Activated naive CD4-positive, alpha-beta T cell treated with anti-CD3 and anti-CD28 coated beads, Interleukin-2, amount 50 U/mL, for 24 hours (primary cell): ENCODE results near the gene AUTS2.

ENCODE experiments used
- H3K27ac Mint-ChIP-seq: one replicate; pipeline ENCODE4 v1.8.0; 2021; ENCODE audit warnings: mild to moderate bottlenecking, mixed read lengths
- H3K27me3 Mint-ChIP-seq: one replicate; pipeline ENCODE4 v1.8.0; 2021; ENCODE audit warnings: mixed read lengths
- H3K36me3 Mint-ChIP-seq: one replicate; pipeline ENCODE4 v1.8.0; 2021; ENCODE audit warnings: mixed read lengths
- H3K4me1 Mint-ChIP-seq: one replicate; pipeline ENCODE4 v1.8.0; 2021; ENCODE audit warnings: mixed read lengths
- H3K4me3 Mint-ChIP-seq: one replicate; pipeline ENCODE4 v1.8.0; 2021; ENCODE audit warnings: mild to moderate bottlenecking, mixed read lengths
- H3K9me3 Mint-ChIP-seq: one replicate; pipeline ENCODE4 v1.8.0; 2021; ENCODE audit warnings: mixed read lengths

AUTS2 gene

GRCh38 chr7:70314221-70314620 lies 715.9 kb downstream of the AUTS2 start:
- Mint-ChIP-seq H3K4me1 (no peaks in the 10 kb centered on the region), H3K36me3 (no peaks in the 10 kb centered on the region), H3K4me3 (no peak overlapping the region), H3K27me3 (no peaks in the 10 kb centered on the region), H3K9me3 (no peaks in the 10 kb centered on the region), H3K27ac (no peak overlapping the region)

GRCh38 chr7:70316745-70317144 lies 718.5 kb downstream of the AUTS2 start:
- no peaks in the 10 kb centered on the region for H3K27me3 Mint-ChIP-seq
- no peaks in the 10 kb centered on the region for H3K9me3 Mint-ChIP-seq
- no peaks in the 10 kb centered on the region for H3K4me1 Mint-ChIP-seq
- H3K36me3 Mint-ChIP-seq, result no peaks in the 10 kb centered on the region
- no peak overlapping the region for H3K4me3 Mint-ChIP-seq
- no peak overlapping the region for H3K27ac Mint-ChIP-seq

DNA sequence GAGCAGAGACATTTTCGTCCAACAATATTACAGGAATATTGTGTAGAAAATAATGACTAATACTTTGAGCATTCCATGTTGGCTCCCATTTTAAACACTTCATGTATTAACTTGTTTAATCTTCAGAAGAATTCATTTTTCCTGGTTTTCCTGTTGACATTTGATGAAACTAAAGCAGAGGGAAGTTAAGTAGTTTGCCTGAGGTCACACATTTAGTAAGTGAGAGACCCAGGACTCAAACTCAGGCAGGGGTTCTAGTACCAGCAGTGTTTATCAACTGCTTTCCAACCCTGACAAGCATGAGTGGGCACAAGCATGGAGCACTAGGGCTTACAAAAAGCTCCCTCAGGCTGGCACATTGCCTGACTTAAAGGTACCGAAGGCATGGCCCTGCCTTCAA lies 719.1 kb downstream of the AUTS2 start:
- H3K4me3 Mint-ChIP-seq, result no peak overlapping the region
- H3K27ac Mint-ChIP-seq, result no peak overlapping the region
- H3K4me1 Mint-ChIP-seq, result no peaks in the 10 kb centered on the region

GRCh38 chr7:70318511-70318910 lies 720.2 kb downstream of the AUTS2 start:
- Mint-ChIP-seq H3K4me1 (no peaks in the 10 kb centered on the region), H3K27ac (no peak overlapping the region), H3K9me3 (no peaks in the 10 kb centered on the region), H3K27me3 (no peaks in the 10 kb centered on the region), H3K4me3 (no peak overlapping the region), H3K36me3 (no peaks in the 10 kb centered on the region)

More for the DNA sequence above, 719.1 kb downstream of the AUTS2 start:
- Mint-ChIP-seq H3K9me3 (no peaks in the 10 kb centered on the region), H3K27me3 (no peaks in the 10 kb centered on the region), H3K36me3 (no peaks in the 10 kb centered on the region)

GRCh38 chr7:70319057-70319456 lies 720.8 kb downstream of the AUTS2 start:
- no peaks in the 10 kb centered on the region for H3K4me1 Mint-ChIP-seq
- H3K27ac Mint-ChIP-seq, result no peak overlapping the region
- H3K36me3 Mint-ChIP-seq, result no peaks in the 10 kb centered on the region
- no peak overlapping the region for H3K4me3 Mint-ChIP-seq
- H3K27me3 Mint-ChIP-seq, result no peaks in the 10 kb centered on the region
- no peaks in the 10 kb centered on the region for H3K9me3 Mint-ChIP-seq

- no peak overlapping the region for H3K27ac Mint-ChIP-seq
- H3K4me3 Mint-ChIP-seq, result no peak overlapping the region
- no peaks in the 10 kb centered on the region for H3K9me3 Mint-ChIP-seq
- H3K4me1 Mint-ChIP-seq, result no peaks in the 10 kb centered on the region
- no peaks in the 10 kb centered on the region for H3K27me3 Mint-ChIP-seq
- no peaks in the 10 kb centered on the region for H3K36me3 Mint-ChIP-seq
These were observed 722.8 kb downstream of the AUTS2 start for GRCh38 chr7:70321016-70321590.

DNA sequence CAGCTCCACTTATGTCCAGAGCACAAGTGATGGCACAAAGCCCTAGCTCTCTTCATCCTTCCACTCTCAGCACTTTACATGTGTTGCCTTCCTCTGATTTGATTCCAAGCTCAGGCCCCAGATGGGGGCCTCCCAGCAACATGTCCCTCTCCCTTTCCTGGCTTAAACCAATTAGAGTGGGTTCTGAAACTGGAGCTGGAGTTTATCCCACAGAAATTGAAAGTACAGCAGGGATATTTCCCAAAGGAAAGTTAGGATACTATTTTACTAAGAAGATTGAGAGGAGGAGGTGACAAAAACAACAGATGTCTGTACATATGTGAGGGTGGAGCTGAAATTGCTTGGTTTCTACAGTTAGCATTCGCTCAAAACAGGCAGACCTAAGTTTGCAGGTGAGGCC lies 724.6 kb downstream of the AUTS2 start:
- H3K27ac Mint-ChIP-seq, result no peak overlapping the region
- H3K4me3 Mint-ChIP-seq, result no peak overlapping the region
- no peaks in the 10 kb centered on the region for H3K9me3 Mint-ChIP-seq
- no peaks in the 10 kb centered on the region for H3K4me1 Mint-ChIP-seq
- no peaks in the 10 kb centered on the region for H3K27me3 Mint-ChIP-seq
- no peaks in the 10 kb centered on the region for H3K36me3 Mint-ChIP-seq

GRCh38 chr7:70325509-70326101 lies 727.3 kb downstream of the AUTS2 start:
- Mint-ChIP-seq H3K4me1 (no peaks in the 10 kb centered on the region), H3K27me3 (no peaks in the 10 kb centered on the region), H3K27ac (no peak overlapping the region), H3K4me3 (no peak overlapping the region), H3K36me3 (no peaks in the 10 kb centered on the region), H3K9me3 (no peaks in the 10 kb centered on the region)

DNA sequence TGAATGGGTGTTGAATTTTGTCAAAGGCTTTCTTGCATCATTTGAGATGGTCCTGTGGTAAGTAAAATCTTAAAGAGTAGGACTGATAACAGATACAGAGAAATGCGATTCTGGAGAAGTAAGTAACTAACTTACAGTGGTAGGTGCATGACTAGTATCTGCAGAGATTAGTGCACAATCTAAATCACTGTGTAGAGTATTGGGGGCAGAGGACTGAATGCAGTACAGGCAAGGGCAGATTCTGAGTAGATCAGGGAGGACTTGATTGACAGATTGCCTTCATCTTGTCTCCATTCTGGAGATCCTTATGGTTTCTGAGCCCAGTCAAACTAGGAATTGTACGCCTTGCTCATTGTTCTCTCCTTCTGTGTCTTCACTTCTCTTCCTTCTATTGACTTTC lies 736.0 kb downstream of the AUTS2 start:
- peaks cover 1% of the 10 kb centered on the region for H3K36me3 Mint-ChIP-seq
- peaks cover 5% of the 10 kb centered on the region for H3K4me1 Mint-ChIP-seq
- H3K9me3 Mint-ChIP-seq, result peaks cover 4% of the 10 kb centered on the region
- no peak overlapping the region for H3K27ac Mint-ChIP-seq
- no peak overlapping the region for H3K4me3 Mint-ChIP-seq
- no peaks in the 10 kb centered on the region for H3K27me3 Mint-ChIP-seq

GRCh38 chr7:70334871-70335270 lies 736.6 kb downstream of the AUTS2 start:
- Mint-ChIP-seq H3K9me3 (peaks cover 4% of the 10 kb centered on the region), H3K4me1 (peaks cover 5% of the 10 kb centered on the region), H3K36me3 (peaks cover 1% of the 10 kb centered on the region), H3K4me3 (no peak overlapping the region), H3K27ac (no peak overlapping the region), H3K27me3 (no peaks in the 10 kb centered on the region)

DNA sequence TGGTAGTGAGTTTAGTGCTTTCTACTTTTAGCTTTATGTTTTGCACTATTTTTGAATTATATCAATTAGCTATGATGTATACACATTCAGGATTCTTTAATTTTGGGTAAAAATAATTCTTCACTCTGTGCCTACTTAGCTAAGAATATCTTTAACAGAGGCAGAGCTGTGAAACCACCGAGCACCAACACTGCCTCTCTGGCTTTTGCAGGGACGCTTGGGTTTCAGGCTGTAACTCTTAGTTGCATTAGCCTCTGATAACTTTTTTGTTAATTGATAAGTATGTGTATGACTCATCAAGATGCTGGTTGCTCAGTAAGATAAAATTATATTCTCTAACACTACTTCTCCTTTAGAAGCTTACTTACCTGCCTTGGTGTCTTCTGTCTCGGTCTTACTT lies 738.3 kb downstream of the AUTS2 start:
- H3K36me3 Mint-ChIP-seq, result no peaks in the 10 kb centered on the region
- no peaks in the 10 kb centered on the region for H3K27me3 Mint-ChIP-seq
- peaks cover 4% of the 10 kb centered on the region for H3K9me3 Mint-ChIP-seq
- no peak overlapping the region for H3K4me3 Mint-ChIP-seq
- H3K4me1 Mint-ChIP-seq, result peaks cover 5% of the 10 kb centered on the region
- H3K27ac Mint-ChIP-seq, result no peak overlapping the region

DNA sequence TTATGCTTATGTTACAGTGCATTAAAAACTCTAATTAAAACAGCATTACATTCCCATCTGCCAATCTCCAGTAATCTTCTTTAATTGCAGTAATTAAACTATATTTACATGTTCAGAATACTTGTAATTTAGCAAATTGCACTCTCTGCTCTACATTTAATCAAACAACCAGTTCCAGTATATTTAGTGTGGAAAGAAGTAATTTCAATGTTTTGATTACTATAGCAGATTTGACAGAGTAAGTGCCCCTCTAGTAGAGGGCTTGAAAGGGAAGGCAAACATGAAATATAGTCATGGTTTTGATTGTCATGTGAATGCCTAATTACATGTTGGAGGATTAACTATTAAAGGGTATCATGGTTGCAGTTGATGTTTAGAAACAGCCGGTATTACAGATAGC lies 739.7 kb downstream of the AUTS2 start:
- Mint-ChIP-seq H3K27ac (no peak overlapping the region), H3K4me1 (peaks cover 5% of the 10 kb centered on the region), H3K36me3 (no peaks in the 10 kb centered on the region), H3K9me3 (no peaks in the 10 kb centered on the region), H3K4me3 (no peak overlapping the region), H3K27me3 (no peaks in the 10 kb centered on the region)

GRCh38 chr7:70340236-70340635 lies 742.0 kb downstream of the AUTS2 start:
- H3K4me3 Mint-ChIP-seq, result no peak overlapping the region
- no peaks in the 10 kb centered on the region for H3K27me3 Mint-ChIP-seq
- H3K27ac Mint-ChIP-seq, result no peak overlapping the region
- H3K36me3 Mint-ChIP-seq, result no peaks in the 10 kb centered on the region
- peaks cover 2% of the 10 kb centered on the region for H3K4me1 Mint-ChIP-seq
- no peaks in the 10 kb centered on the region for H3K9me3 Mint-ChIP-seq

- no peaks in the 10 kb centered on the region for H3K4me1 Mint-ChIP-seq
- no peaks in the 10 kb centered on the region for H3K27me3 Mint-ChIP-seq
- H3K4me3 Mint-ChIP-seq, result no peak overlapping the region
- H3K36me3 Mint-ChIP-seq, result no peaks in the 10 kb centered on the region
- no peaks in the 10 kb centered on the region for H3K9me3 Mint-ChIP-seq
- H3K27ac Mint-ChIP-seq, result no peak overlapping the region
These were observed 743.2 kb downstream of the AUTS2 start for GRCh38 chr7:70341446-70341845.

- Mint-ChIP-seq H3K4me1 (no peaks in the 10 kb centered on the region), H3K36me3 (no peaks in the 10 kb centered on the region), H3K27ac (no peak overlapping the region), H3K4me3 (no peak overlapping the region), H3K27me3 (no peaks in the 10 kb centered on the region), H3K9me3 (no peaks in the 10 kb centered on the region)
These were observed 745.2 kb downstream of the AUTS2 start for GRCh38 chr7:70343519-70343918.

DNA sequence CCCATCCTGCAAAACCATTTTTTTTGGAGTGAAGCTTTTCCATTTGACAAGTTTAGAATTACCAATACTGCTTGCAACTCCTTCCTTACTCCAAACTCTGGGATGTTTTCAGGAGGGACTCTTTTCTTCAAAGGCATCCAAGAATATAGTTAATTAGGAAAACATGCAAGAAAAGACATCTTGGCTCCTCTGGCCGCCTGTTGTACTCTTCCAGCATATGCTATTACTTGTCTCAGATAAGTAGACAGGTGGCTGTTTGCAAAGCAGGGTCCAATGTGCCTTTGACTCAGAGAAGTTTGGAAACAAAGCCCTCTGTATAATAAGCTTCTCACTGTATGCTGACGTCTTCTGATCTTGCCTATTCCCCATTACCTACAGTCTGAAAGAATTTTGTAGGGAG lies 746.5 kb downstream of the AUTS2 start:
- no peak overlapping the region for H3K4me3 Mint-ChIP-seq
- H3K4me1 Mint-ChIP-seq, result no peaks in the 10 kb centered on the region
- H3K27ac Mint-ChIP-seq, result no peak overlapping the region
- no peaks in the 10 kb centered on the region for H3K36me3 Mint-ChIP-seq
- no peaks in the 10 kb centered on the region for H3K27me3 Mint-ChIP-seq
- H3K9me3 Mint-ChIP-seq, result no peaks in the 10 kb centered on the region

GRCh38 chr7:70346844-70347462 lies 748.7 kb downstream of the AUTS2 start:
- no peaks in the 10 kb centered on the region for H3K9me3 Mint-ChIP-seq
- H3K4me1 Mint-ChIP-seq, result no peaks in the 10 kb centered on the region
- no peaks in the 10 kb centered on the region for H3K27me3 Mint-ChIP-seq
- H3K4me3 Mint-ChIP-seq, result no peak overlapping the region
- no peak overlapping the region for H3K27ac Mint-ChIP-seq
- H3K36me3 Mint-ChIP-seq, result no peaks in the 10 kb centered on the region
